G401.6 (cell line): ENCODE results near the gene SMIM33.
"Not testable (repeated sequence)": the region's sequence is repeated elsewhere in the genome, so short reads cannot be mapped to it uniquely, and the experiment has no call there.

Source experiments
- FAIRE-seq: peaks from 2 replicates; lab custom pipeline; 2012; peaks lifted over from hg19 to GRCh38; lab: Jason Lieb, UNC

The SMIM33 gene

DNA sequence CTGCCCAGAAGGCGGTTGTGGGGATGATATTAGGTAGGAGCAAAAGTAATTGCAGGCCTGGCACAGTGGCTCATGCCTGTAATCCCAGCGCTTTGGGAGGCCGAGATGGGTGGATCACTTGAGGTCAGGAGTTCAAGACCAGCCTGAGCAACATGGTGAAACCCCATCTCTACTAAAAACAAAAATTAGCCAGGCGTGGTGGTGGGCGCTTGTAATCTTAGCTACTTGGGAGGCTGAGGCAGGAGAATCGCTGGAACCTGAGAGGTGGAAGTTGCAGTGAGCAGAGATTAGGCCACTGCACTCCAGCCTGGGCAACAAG lies 12.0 kb downstream of the SMIM33 start:
- not testable (repeated sequence) for FAIRE-seq

DNA sequence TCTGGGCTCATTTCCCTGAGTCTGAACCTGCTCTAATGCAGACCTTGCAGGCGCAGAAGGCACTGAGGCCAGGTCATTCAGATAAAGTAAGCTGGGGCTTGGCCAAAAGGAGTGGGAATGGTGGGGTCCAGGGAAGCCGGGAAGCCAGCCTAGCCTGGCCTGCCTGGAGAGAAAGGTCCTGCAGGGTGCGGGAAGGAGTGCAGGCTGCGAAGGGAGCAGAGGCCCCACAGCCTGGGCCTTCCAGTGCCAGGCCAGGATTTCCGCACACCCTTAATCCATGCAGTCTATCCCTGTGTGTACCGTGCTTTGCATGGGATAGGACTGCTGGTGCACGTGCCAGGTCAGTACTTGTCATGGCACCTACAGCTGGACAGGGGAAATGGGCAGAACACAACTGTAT lies 15.4 kb downstream of the SMIM33 start:
- no peak for FAIRE-seq

DNA sequence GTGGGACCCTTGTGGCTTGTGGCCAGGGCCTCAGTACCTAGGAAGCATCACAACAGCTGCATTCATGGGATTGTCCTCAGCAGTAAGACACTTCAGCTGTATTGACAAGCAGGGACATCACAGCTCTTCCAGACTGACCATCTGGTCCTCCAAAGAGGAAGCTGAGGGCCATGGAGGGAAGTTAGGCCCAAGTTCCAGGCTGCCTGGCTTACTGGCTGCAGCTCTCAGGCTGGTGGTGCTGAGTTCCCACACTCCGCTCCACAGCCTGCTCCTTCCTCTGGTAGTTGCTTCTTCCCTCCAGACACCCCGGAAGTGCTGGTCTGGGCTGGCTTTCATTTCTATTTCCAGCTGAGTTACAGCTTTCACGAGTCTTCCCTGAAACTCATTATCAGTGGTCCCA lies 17.5 kb downstream of the SMIM33 start:
- no peak for FAIRE-seq

DNA sequence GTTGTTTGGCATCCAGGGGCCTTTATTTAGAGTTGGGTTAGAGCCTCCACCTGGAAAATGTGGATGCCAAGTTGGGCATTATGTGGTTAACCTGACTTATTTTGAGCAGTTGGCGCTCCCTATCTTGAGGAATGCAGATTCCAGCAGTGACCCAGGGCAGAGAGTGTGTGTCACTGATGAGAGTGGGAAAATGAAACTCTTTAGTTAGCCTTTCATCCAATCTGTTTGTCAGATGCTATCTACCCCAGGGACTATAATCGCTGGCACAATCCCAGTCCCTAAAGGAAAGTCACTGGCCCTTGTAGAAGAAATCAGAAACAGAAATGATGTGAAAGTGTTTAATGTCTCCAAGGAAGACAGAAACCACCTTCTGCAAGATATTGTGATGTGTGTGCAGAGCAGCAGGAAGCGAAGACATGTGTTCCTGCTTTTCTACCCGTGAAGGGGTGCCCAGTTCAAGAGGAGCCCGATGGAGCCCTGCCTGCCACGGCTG lies 21.9 kb downstream of the SMIM33 start:
- no peak for FAIRE-seq

DNA sequence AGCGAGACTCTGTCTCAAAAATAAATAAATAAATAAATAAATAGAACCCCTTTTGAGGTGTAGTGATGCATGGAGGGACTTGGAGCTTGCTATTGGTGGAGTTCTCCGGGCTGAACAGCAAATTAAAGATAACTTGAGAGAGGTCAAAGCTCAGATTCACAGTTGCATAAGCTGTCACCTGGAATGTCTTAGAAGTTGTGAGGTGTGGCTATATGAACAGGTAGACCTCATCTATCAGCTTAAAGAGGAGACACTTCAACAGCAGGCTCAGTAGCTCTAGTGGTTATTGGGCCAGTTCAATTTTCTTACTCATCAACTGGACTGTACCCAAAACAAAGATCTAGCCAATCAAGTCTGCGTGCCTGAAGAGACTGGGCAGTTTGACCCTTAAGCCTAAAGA lies 23.5 kb downstream of the SMIM33 start:
- no peak for FAIRE-seq

DNA sequence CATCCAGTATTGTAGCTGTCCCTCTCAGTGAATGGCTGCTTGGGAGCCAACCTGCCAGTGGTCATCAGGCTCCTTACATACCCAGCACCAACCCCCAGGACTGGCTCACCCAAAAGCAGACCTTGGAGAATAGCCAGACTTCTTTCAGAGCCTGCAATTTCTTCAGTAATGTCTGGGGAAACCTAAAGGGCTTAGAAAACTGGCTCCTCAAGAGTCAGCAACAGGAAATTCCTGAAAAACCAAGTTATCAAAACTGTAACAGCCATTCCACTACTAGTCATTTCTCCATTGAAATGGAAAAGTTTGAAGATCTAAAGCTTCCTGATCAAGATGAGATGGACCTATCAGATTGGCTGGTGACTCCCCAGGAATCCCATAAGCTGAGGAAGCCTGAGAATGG lies 24.0 kb downstream of the SMIM33 start:
- no peak for FAIRE-seq

DNA sequence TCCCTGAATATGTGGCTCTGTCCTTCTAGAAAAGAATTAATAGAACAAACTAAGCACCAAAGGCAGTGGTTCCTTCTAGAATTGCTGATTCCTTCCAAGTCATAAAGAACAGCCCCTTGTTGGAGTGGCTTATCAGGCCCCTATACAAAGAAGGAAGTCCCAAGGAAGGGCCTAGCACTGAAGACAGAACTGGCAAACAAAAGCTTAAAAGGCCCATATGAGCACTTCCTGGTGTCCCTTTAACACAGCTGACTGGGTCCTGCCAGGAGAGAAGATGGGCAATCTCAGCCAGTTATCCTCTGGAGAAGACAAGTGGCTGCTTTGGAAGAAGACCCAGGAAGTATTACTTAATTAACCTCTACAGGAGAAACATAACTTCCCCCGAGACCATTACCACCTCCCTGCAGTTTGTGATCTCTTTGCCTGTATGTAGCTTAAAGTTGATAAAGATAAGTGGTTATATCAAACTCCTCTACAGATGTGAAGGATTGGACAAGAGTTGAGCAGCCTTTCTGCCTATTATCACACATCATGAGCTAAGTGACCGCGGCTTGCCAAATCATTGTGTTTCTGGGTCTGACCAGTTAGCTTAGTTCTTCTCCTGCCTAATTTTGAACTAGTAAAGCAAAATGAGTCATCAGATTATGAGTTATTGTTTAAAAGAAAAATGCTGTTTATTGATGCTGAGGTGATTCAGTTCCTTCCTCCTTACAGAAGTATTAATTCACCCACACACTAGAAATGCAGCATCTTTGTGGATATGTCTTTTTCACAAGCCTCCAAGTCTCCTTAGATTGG lies 25.0 kb downstream of the SMIM33 start:
- no peak for FAIRE-seq

DNA sequence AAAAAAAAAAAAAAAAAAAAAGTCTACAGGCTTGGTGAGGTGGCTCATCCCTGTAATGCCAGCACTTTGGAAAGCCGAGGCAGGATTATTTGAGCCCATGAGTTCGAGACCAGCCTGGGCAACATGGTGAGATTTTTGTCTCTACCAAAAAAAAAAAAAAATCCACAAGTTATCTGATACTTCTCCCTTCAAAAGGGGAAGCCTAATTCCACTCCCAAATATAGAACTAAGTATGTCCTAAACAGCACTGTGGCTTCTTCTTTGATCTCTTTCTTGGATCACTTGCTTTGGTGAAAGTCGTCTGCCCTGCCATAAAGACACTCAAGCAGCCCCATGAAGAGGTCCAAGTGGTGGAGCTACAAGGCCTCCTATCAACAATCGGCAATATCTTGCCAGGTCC lies 30.6 kb downstream of the SMIM33 start:
- FAIRE-seq: no peak

DNA sequence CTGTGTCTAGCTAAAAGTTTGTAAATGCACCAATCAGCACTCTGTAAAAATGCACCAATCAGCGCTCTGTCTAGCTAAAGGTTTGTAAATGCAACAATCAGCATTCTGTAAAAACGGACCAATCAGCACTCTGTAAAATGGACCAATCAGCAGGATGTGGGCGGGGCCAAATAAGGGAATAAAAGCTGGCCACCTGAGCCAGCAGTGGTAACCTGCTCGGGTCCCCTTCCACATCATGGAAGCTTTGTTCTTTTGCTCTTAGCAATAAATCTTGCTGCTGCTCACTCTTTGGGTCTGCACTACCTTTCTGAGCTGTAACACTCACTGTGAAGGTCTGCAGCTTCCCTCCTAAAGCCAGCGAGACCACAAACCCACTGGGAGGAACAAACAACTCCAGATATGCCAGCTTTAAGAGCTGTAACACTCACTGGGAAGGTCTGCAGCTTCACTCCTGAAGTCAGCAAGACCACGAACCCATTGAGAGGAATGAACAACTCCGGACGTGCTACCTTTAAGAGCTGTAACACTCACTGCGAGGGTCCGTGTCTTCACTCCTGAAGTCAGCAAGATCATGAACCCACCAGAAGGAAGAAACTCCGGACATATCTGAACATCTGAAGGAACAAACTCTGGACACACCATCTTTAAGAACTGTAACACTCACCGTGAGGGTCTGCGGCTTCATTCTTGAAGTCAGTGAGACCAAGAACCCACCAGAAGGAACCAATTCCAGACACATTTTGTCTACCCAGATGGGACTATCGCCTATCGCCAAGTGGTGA lies 32.4 kb downstream of the SMIM33 start:
- not testable (repeated sequence) for FAIRE-seq

DNA sequence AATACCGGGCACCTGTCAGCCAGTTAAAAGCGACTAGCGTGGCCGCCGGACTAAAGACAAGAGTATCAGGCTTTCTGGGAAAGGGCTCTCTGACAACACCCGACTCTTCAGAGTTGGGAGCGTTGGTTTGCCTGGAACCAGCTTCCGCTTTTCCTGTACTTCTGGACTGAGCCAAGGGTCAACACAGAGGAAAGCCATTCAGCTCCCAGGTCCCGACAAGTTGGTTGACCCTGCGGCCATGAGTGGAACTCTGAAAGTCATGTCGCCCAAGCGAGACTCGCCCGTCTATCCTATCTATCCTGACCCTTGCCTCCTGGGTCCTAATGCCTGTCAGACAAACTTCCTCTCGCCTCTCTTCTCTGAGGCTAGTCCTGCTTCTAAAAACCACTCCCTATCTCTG lies 33.1 kb downstream of the SMIM33 start:
- FAIRE-seq: not testable (repeated sequence)

DNA sequence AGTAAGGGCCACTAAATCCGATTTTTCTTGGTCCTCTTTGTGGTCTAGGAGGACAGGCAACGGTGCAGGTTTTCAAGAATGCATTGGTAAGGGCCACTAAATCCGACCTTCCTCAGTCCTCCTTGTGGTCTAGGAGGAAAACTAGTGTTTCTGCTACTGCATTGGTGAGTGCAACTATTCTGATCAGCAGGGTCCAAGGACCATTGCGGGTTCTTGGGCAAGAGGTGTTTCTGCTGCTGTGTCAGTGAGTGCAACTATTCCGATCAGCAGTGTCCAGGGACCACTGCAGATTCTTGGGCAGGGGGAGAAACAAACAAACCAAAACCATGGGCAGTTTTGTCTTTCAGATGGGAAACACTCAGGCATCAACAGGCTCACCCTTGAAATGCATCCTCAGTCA lies 33.9 kb downstream of the SMIM33 start:
- FAIRE-seq: not testable (repeated sequence)

DNA sequence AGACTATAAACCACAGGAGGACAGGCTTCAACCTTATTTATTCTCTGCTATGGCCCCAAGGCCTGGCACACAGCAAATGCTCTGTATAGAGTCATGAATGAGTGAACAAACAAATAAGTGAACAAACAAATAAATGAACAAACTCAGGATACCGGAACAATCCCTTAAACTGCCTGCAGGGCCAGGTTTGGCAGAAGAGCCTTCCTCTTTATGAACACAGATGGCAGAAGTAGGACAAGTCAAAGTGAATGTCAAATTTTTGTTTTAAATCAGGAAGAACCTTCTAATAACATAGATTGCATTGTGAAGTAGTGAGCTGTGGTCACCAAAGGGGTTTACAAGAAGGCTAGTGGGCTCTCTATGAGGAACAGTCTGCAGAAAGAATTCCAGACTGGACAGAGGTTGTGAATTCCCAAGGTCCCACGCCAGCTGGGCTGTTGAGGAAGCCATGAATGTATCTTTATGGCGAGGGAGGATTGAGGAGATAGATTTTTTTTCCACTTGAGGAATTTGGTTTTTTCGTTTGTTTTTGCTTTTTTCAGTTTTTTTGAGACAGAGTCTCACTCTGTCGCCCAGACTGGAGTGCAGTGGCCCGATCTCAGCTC lies 42.1 kb downstream of the SMIM33 start:
- FAIRE-seq: no peak

DNA sequence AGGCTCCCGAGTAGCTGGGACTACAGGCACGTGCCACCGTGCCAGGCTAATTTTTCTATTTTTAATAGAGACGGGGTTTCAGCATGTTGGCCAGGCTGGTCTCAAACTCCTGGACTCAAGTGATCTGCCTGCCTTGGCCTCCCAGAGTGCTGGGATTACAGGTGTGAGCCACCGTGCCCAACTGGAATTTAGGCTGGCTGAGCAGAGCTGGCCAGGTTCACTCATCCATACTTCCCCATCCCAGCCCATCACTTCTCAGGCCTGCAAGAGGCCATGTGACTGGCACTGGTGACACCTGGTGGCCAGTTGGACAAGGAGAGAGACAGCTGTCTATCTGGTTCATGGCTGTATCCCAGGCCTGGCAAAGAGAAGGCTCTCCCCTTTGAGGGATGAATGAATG lies 42.6 kb downstream of the SMIM33 start:
- FAIRE-seq: not testable (repeated sequence)

DNA sequence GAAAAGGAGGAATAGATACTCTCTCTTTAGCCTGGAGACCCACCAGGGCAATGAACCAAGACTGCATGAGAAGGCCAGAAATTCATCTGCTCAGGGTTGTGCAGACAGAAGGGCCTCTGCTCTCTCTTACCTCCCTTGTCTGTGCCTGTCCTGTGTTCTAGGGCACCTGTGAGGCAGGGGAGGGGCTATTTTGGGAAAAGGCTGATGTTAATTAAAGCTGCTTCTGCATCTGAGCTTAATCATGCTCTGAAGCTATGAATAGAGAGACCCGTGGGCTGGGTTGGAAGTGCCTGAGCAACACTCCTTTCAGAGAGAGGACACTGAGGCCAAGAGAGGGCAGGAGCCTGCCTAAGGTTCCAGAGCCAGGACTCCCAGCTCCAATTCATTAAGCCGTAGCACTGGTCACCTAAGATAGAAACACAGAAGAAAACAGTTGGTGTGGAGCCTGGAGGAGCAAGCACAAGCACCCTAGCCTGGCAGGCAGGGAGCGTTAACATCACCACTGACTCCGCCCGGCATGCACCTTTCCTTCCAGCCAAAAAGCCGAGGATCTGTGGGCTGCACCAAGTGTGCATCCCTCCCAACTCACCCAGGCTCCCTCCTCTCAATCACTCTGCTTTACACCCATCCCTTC lies 43.2 kb downstream of the SMIM33 start:
- FAIRE-seq: no peak

DNA sequence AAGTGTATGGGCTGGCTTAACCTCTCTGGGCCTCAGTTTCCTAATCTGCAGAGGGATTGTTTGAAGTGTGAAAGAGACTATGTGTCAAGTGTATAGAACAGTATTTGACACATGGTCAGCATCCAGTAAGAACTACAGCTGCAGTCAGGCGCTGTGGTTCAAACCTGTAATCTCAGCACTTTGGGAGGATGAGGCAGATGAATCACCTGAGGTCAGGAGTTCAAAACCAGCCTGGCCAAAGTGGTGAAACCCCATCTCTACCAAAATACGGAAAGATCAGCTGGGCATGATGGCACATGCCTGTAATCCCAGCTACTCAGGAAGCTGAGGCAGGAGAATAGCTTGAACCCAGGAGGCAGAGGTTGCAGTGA lies 43.7 kb downstream of the SMIM33 start:
- FAIRE-seq: no peak

DNA sequence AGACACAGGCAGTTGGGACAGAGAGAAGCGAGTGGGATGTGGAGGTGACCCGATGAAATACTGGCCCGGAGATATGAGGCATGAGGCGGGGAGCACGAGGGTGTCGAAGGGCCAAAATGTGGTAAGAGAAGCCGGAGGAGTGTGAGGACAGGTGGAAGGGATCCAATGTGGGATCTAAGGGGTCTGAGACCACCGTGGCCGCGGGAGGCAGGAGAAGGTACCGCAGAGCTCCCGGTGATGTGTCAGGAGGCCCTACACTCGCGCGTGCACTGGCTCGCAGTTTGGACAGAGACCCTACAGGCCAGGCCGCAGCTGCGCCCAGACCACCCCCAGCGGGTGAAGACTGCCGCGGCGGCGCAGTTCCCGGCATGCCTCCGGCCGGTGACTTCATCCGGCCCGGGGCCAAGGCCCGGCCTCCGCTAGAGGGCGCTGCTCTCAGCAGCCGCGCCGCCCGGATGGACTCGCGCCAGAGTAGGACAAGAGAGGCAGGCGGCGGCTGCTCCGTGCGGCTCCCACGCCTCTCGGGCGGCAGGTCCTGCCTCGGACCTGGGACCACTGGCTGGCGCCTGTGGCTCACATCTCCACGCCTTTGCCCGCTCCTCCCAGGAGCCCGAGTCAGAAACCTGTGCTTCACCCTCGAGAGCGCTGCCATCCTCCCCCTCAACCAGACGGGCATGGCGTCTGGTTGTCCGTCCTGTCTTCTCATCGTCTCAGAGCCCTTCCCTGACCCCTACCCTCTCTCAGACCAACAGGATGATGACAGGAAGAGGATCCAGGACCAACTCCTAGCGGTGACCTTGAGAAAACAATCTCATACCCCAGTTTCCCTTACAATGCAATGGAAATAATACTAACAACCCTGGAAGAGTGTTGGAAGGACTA lies 47.1 kb downstream of the SMIM33 start:
- no peak for FAIRE-seq
